Calu3 (cell line): ENCODE results near the gene FARP1. TPM values are rescaled to one million over a fixed set of nuclear protein-coding genes. Genes with fewer than 3 reads are reported as not detected.

Experiments
- BruUV-seq: library from RNA; stranded (reverse); fragments of 400-500 nt; replicated peaks from 2 replicates; lab custom pipeline; 2021; lab: Mats Ljungman, UMichigan
- CTCF ChIA-PET: fragments of 300-600 bp; sonication (Branson Sonifier 250); formaldehyde crosslinking; loops from one replicate; lab custom pipeline; 2022; ENCODE audit warnings: antibody characterized with exemption; lab: Charles Lee
- DNase-seq: peaks from one replicate; pipeline ENCODE4 v3.0.0; 2022
- H3K27ac Mint-ChIP-seq: one replicate; pipeline ENCODE4 v1.8.0; 2022; ENCODE audit warnings: mixed read lengths; ENCODE audit not compliant: unreplicated experiment
- H3K27me3 Mint-ChIP-seq: one replicate; pipeline ENCODE4 v1.8.0; 2022; ENCODE audit warnings: mixed read lengths; ENCODE audit not compliant: unreplicated experiment
- H3K36me3 Mint-ChIP-seq: one replicate; pipeline ENCODE4 v1.8.0; 2022; ENCODE audit warnings: mild to moderate bottlenecking, moderate library complexity, mixed read lengths; ENCODE audit not compliant: insufficient read depth, unreplicated experiment
- H3K4me1 Mint-ChIP-seq: one replicate; pipeline ENCODE4 v1.8.0; 2022; ENCODE audit warnings: mild to moderate bottlenecking, low read depth, mixed read lengths; ENCODE audit not compliant: unreplicated experiment
- H3K4me3 Mint-ChIP-seq: one replicate; pipeline ENCODE4 v1.8.0; 2022; ENCODE audit warnings: mild to moderate bottlenecking, low read depth, moderate library complexity, mixed read lengths; ENCODE audit not compliant: unreplicated experiment
- H3K9me3 Mint-ChIP-seq: one replicate; pipeline ENCODE4 v1.8.0; 2022; ENCODE audit warnings: low read depth, mixed read lengths; ENCODE audit not compliant: unreplicated experiment
- intact Hi-C: fragments of 100-400 bp; cut with micrococcal nuclease; formaldehyde crosslinking; loops from one replicate; pipeline ENCODE4 v1.10.0; 2022; ENCODE audit not compliant: unreplicated experiment
- total RNA-seq: library from RNA; stranded (reverse); gene quantifications from 2 replicates; pipeline ENCODE4 v1.2.3, GENCODE V29; 2022
- TF ChIP-seq, protein P1 (sequence below): fragments of 200-600 bp; IDR thresholded peaks from one replicate; pipeline ENCODE4 v1.8.0; 2022; ENCODE audit warnings: antibody characterized with exemption; ENCODE audit not compliant: unreplicated experiment

Gene FARP1
- total RNA-seq, 1 experiment from 2014 or later = 47.0 TPM

DNA sequence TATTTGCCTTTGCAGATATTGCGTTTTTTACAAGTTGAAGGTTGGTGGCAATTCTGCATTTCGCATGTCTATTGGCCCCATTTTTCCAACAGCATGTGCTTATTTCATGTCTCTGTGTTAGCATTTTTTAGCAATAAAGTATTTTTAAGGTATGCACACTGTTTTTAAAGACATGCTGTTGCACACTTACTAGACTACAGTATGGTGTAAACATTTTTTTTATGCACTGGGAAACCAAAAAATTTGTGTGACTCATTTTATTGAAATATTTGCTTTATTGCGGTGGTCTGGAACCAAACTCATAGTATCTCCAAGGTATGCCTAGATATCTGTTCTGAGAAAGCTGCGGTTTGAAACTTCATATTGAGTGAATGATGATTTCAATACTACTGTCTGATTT is 89.6 kb downstream of the FARP1 start:
- CTCF ChIA-PET = no interaction called here
- no peak overlapping the region for H3K4me3 Mint-ChIP-seq
- H3K4me1 Mint-ChIP-seq = no peaks in the 10 kb centered on the region
- DNase-seq = no peak
- no peaks in the 10 kb centered on the region for H3K9me3 Mint-ChIP-seq
- TF ChIP-seq, protein P1, sequence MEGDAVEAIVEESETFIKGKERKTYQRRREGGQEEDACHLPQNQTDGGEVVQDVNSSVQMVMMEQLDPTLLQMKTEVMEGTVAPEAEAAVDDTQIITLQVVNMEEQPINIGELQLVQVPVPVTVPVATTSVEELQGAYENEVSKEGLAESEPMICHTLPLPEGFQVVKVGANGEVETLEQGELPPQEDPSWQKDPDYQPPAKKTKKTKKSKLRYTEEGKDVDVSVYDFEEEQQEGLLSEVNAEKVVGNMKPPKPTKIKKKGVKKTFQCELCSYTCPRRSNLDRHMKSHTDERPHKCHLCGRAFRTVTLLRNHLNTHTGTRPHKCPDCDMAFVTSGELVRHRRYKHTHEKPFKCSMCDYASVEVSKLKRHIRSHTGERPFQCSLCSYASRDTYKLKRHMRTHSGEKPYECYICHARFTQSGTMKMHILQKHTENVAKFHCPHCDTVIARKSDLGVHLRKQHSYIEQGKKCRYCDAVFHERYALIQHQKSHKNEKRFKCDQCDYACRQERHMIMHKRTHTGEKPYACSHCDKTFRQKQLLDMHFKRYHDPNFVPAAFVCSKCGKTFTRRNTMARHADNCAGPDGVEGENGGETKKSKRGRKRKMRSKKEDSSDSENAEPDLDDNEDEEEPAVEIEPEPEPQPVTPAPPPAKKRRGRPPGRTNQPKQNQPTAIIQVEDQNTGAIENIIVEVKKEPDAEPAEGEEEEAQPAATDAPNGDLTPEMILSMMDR = no peak
- intact Hi-C loops = no loop called here
- H3K27ac Mint-ChIP-seq = no peak overlapping the region
- H3K36me3 Mint-ChIP-seq = no peaks in the 10 kb centered on the region
- BruUV-seq = no TSS peak
- H3K27me3 Mint-ChIP-seq = no peaks in the 10 kb centered on the region

DNA sequence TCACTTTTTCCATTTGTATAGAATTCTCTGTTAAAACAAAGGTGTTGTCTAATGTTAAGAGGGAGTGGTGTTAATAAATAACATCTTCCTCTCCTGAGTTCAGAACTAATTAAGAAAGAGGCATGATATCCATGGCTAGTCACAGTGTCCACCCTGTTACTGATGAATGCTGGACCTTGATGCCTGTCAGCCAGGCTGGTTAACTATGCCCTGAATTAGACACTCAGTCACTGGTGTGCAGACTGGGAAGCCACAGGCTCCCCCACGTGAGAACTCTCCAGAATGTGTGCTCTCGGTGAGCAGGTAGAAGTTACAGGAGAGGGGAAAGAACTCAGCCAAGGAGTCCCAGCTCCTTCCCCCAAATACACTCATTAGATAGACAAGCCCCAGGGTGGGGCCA is 90.2 kb downstream of the FARP1 start:
- CTCF ChIA-PET = no interaction called here
- Mint-ChIP-seq H3K4me3 (no peak overlapping the region), H3K9me3 (no peaks in the 10 kb centered on the region), H3K27ac (no peak overlapping the region), H3K4me1 (no peaks in the 10 kb centered on the region), H3K27me3 (no peaks in the 10 kb centered on the region), H3K36me3 (no peaks in the 10 kb centered on the region)
- intact Hi-C loops = no loop called here
- BruUV-seq = no TSS peak
- no peak for DNase-seq
- TF ChIP-seq, protein P1 = no peak

DNA sequence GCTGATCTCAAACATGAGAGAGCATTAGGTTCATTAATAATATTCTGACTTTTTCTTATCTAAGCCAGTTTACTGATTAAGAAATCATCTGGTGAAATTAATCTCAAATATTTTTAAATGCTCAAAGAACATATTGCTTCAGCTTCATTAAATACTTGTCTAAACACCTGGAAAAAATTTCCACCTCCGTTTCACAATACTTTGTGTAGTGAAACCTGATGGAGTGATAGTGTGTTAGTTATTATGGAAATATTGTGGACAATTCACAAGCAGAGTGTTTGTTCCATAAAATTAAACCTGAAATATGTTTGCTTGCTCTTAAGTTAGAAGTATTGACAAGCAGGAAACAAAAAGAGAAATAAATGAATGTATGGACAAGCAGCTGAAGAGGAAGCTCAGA is 91.5 kb downstream of the FARP1 start:
- H3K27ac Mint-ChIP-seq = no peak overlapping the region
- TF ChIP-seq, protein P1 = no peak
- H3K36me3 Mint-ChIP-seq = no peaks in the 10 kb centered on the region
- DNase-seq = no peak
- no peaks in the 10 kb centered on the region for H3K9me3 Mint-ChIP-seq
- no peaks in the 10 kb centered on the region for H3K4me1 Mint-ChIP-seq
- BruUV-seq = no TSS peak
- no peaks in the 10 kb centered on the region for H3K27me3 Mint-ChIP-seq
- intact Hi-C loops = no loop called here
- CTCF ChIA-PET = no interaction called here
- H3K4me3 Mint-ChIP-seq = no peak overlapping the region

DNA sequence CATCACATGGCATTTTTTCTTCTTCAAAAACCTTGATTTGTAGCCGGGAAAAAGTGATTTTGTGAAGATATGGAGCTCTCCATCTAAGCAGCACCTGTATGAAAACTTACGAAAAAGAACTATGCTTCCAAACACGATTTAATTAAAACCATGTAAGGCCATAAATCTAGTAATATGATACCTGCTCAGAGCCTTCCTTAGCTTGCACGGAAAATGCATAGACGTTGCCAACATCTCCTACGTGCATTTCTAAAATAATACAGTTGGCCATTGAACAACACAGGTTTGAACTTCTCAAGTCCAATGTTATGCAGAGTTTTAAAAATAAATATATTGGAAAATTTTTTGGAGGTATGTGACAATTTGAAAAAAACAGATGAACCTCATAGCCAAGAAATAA is 93.3 kb downstream of the FARP1 start:
- no peaks in the 10 kb centered on the region for H3K4me1 Mint-ChIP-seq
- CTCF ChIA-PET = no interaction called here
- H3K4me3 Mint-ChIP-seq = no peak overlapping the region
- no peaks in the 10 kb centered on the region for H3K9me3 Mint-ChIP-seq
- intact Hi-C loops = no loop called here
- no TSS peak for BruUV-seq
- H3K36me3 Mint-ChIP-seq = no peaks in the 10 kb centered on the region
- no peak overlapping the region for H3K27ac Mint-ChIP-seq
- no peak for DNase-seq
- no peaks in the 10 kb centered on the region for H3K27me3 Mint-ChIP-seq
- TF ChIP-seq, protein P1 = no peak

DNA sequence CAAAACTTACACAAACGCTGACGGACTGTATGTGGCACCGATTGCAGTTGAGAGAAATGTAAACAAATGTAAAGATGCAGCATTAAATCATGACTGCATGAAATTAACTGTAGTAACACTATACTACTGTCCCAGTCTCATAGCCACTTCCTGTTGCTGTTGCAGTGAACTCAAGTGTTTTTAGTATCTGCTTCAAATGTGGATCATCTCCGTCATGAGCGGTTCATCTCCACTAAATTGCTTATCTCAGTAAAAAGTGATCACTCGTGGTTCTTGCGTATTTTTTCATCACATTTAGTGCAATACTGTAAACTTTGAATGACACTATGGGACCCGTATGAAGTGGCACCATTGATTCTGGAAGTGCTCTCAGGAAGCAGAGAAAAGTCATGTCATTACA is 94.4 kb downstream of the FARP1 start:
- CTCF ChIA-PET = no interaction called here
- H3K36me3 Mint-ChIP-seq = no peaks in the 10 kb centered on the region
- no peaks in the 10 kb centered on the region for H3K4me1 Mint-ChIP-seq
- no peak overlapping the region for H3K27ac Mint-ChIP-seq
- TF ChIP-seq, protein P1 = no peak
- H3K27me3 Mint-ChIP-seq = no peaks in the 10 kb centered on the region
- H3K4me3 Mint-ChIP-seq = no peak overlapping the region
- no peaks in the 10 kb centered on the region for H3K9me3 Mint-ChIP-seq
- BruUV-seq = no TSS peak
- DNase-seq = no peak
- intact Hi-C loops = no loop called here
